ENCODE results near the gene CLDN7. TPM values are rescaled to one million over a fixed set of nuclear protein-coding genes. Genes with fewer than 3 reads are reported as not detected.

The CLDN7 gene
- total RNA-seq, 2 experiments from 2014 or later, result 0.32 TPM; not detected in 1

DNA sequence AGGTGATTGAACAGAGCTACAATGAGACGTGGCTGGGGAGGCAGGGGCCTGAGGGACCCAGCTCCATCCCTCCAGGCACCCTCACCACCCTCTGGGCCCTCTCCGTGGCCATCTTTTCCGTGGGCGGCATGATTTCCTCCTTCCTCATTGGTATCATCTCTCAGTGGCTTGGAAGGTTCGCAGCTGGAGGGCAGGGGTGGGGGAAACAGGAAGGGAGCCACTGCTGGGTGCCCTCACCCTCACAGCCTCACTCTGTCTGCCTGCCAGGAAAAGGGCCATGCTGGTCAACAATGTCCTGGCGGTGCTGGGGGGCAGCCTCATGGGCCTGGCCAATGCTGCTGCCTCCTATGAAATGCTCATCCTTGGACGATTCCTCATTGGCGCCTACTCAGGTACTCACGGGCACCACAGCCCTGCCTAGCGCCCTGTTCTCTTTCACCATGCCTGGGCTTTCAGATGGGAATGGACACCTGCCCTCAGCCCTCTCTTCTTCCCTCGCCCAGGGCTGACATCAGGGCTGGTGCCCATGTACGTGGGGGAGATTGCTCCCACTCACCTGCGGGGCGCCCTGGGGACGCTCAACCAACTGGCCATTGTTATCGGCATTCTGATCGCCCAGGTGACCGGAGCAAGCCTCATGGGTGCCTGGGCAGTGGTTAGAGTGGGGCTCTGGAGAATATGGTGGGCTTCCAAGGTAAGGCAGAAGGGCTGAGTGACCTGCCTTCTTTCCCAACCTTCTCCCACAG is 21.4 kb upstream of the CLDN7 start:
- BruUV-seq (replicated peaks), result no TSS peak
- H3K9me3 ChIP-seq (ENCODE audit: low read length), result no peaks in the 10 kb centered on the region
- intact Hi-C loops (cut with micrococcal nuclease; ENCODE audit: unreplicated experiment), result no loop called here
- DNase-seq (ENCODE audit: low spot score), result no peak
- CTCF ChIA-PET (ENCODE audit: unreplicated experiment), result no interaction called here
- peaks cover 41% of the 10 kb centered on the region for H3K4me1 ChIP-seq (ENCODE audit: insufficient read depth, low read length, poor library complexity, severe bottlenecking)
- H4K20me1 ChIP-seq (ENCODE audit: insufficient read depth, low read length), result no peaks in the 10 kb centered on the region
- no peaks in the 10 kb centered on the region for H3K36me3 ChIP-seq (ENCODE audit: insufficient read depth, low read length)
- H3K79me2 ChIP-seq (ENCODE audit: insufficient read depth, low read depth, low read length), result no peaks in the 10 kb centered on the region
- no peak overlapping the region for H2AFZ ChIP-seq (ENCODE audit: low read length)
- POLR2A ChIA-PET, result no interaction called here
- H3K4me2 ChIP-seq (ENCODE audit: low read length), result no peak overlapping the region
- no peak for TF ChIP-seq EZH2phosphoT487 (IDR thresholded peaks at IDR 0.05; ENCODE audit: borderline replicate concordance, low read depth, low read length)
- TF ChIP-seq, protein P1, sequence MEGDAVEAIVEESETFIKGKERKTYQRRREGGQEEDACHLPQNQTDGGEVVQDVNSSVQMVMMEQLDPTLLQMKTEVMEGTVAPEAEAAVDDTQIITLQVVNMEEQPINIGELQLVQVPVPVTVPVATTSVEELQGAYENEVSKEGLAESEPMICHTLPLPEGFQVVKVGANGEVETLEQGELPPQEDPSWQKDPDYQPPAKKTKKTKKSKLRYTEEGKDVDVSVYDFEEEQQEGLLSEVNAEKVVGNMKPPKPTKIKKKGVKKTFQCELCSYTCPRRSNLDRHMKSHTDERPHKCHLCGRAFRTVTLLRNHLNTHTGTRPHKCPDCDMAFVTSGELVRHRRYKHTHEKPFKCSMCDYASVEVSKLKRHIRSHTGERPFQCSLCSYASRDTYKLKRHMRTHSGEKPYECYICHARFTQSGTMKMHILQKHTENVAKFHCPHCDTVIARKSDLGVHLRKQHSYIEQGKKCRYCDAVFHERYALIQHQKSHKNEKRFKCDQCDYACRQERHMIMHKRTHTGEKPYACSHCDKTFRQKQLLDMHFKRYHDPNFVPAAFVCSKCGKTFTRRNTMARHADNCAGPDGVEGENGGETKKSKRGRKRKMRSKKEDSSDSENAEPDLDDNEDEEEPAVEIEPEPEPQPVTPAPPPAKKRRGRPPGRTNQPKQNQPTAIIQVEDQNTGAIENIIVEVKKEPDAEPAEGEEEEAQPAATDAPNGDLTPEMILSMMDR (conservative IDR thresholded peaks at IDR 0.05; ENCODE audit: low read length), result no peak
- no peak overlapping the region for H3K4me3 ChIP-seq (ENCODE audit: low read depth, low read length, poor library complexity, severe bottlenecking)
- no peaks in the 10 kb centered on the region for H3K9me2 ChIP-seq (ENCODE audit: insufficient read depth, low read length)
- no peak overlapping the region for H3K27ac ChIP-seq (ENCODE audit: low read depth, low read length, poor library complexity, severe bottlenecking)

- ChIA-PET CTCF (ENCODE audit: unreplicated experiment) (interaction anchor here (0.5 to 0.6 kb wide), 2 partner anchors 250 to 939 kb away, joined by 3 read pairs; no protein-coding TSS in a partner anchor), POLR2A (no interaction called here)
- no peaks in the 10 kb centered on the region for H3K36me3 ChIP-seq (ENCODE audit: insufficient read depth, low read length)
- no peaks in the 10 kb centered on the region for H3K9me2 ChIP-seq (ENCODE audit: insufficient read depth, low read length)
- TF ChIP-seq, protein P1 (conservative IDR thresholded peaks at IDR 0.05; ENCODE audit: low read length), result peak; percentile 32; the same call in 1 of the 2 replicates
- no peak for TF ChIP-seq EZH2phosphoT487 (IDR thresholded peaks at IDR 0.05; ENCODE audit: borderline replicate concordance, low read depth, low read length)
- no peak overlapping the region for H3K4me3 ChIP-seq (ENCODE audit: low read depth, low read length, poor library complexity, severe bottlenecking)
- BruUV-seq (replicated peaks), result no TSS peak
- H3K9me3 ChIP-seq (ENCODE audit: low read length), result no peaks in the 10 kb centered on the region
- no peaks in the 10 kb centered on the region for H4K20me1 ChIP-seq (ENCODE audit: insufficient read depth, low read length)
- no peak overlapping the region; the same call in 1 of the 2 replicates for H3K4me2 ChIP-seq (ENCODE audit: low read length)
- peak overlapping the region; percentile 13; the same call in 1 of the 2 replicates for H2AFZ ChIP-seq (ENCODE audit: low read length)
- H3K4me1 ChIP-seq (ENCODE audit: insufficient read depth, low read length, poor library complexity, severe bottlenecking), result peaks cover 41% of the 10 kb centered on the region
- H3K79me2 ChIP-seq (ENCODE audit: insufficient read depth, low read depth, low read length), result no peaks in the 10 kb centered on the region
- intact Hi-C loops (cut with micrococcal nuclease; ENCODE audit: unreplicated experiment), result no loop called here
- DNase-seq (ENCODE audit: low spot score), result no peak
- H3K27ac ChIP-seq (ENCODE audit: low read depth, low read length, poor library complexity, severe bottlenecking), result no peak overlapping the region
These were observed 20.6 kb upstream of the CLDN7 start for GRCh38 chr17:7282752-7283321.
